PFSK-1 (cell line): ENCODE data around the gene XAB2.

Experiments used
- FOXP2 ChIP-seq: optimal IDR thresholded peaks from 2 replicates; pipeline ENCODE3; 2011; ENCODE audit warnings: borderline replicate concordance, control low read depth, inconsistent platforms; ENCODE audit not compliant: insufficient read depth; ENCODE audit errors: extremely low read length, extremely low read depth
- POLR2AphosphoS5 ChIP-seq: IDR thresholded peaks from 2 replicates; pipeline ENCODE4 v1.6.1; 2012; ENCODE audit warnings: low read depth, mild to moderate bottlenecking, control low read depth, low read length, moderate library complexity
- SIN3A ChIP-seq: IDR thresholded peaks from 2 replicates; pipeline ENCODE4 v1.6.1; 2012; ENCODE audit warnings: mild to moderate bottlenecking, low read length, moderate library complexity, borderline replicate concordance; ENCODE audit not compliant: insufficient read depth
- TAF1 ChIP-seq: IDR thresholded peaks from 2 replicates; pipeline ENCODE4 v1.6.1; 2012; ENCODE audit warnings: low read length, control low read depth, borderline replicate concordance; ENCODE audit not compliant: insufficient read depth
- TF ChIP-seq, protein P1 (sequence below), 2 experiments: IDR thresholded peaks; 2 replicates each; pipeline versions ENCODE4 v1.6.1 to v1.8.0; 2011 to 2012; ENCODE audit warnings: low read depth in 2 of 2, low read length in 2 of 2, control low read depth in 1 of 2, inconsistent platforms in 1 of 2, mild to moderate bottlenecking in 1 of 2, moderate library complexity in 1 of 2; ENCODE audit not compliant: insufficient read depth in 1 of 2

XAB2 gene

DNA sequence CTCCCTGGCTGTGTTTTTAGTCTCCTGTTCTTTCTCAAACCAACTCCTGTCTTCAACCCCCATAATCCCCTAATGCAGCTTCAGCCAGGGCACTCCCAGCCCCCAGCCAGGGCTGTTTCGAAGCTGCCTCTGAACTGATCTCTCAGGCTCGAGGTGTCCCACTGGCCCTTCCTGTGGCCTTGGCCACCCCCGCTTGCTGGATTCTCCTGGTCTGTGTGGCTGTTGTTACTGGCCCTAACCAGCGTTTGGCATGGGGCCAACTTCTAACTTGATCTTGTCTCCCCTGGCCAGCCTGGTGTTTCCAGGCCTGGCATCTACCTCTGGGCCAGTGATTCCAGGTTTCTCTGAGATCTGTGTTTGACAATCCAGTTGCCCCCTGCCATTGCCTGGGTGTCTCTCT, 11.0 kb downstream of the XAB2 start:
- TF ChIP-seq TAF1 (no peak), SIN3A (no peak), FOXP2 (no peak), POLR2AphosphoS5 (no peak)
- TF ChIP-seq, protein P1, sequence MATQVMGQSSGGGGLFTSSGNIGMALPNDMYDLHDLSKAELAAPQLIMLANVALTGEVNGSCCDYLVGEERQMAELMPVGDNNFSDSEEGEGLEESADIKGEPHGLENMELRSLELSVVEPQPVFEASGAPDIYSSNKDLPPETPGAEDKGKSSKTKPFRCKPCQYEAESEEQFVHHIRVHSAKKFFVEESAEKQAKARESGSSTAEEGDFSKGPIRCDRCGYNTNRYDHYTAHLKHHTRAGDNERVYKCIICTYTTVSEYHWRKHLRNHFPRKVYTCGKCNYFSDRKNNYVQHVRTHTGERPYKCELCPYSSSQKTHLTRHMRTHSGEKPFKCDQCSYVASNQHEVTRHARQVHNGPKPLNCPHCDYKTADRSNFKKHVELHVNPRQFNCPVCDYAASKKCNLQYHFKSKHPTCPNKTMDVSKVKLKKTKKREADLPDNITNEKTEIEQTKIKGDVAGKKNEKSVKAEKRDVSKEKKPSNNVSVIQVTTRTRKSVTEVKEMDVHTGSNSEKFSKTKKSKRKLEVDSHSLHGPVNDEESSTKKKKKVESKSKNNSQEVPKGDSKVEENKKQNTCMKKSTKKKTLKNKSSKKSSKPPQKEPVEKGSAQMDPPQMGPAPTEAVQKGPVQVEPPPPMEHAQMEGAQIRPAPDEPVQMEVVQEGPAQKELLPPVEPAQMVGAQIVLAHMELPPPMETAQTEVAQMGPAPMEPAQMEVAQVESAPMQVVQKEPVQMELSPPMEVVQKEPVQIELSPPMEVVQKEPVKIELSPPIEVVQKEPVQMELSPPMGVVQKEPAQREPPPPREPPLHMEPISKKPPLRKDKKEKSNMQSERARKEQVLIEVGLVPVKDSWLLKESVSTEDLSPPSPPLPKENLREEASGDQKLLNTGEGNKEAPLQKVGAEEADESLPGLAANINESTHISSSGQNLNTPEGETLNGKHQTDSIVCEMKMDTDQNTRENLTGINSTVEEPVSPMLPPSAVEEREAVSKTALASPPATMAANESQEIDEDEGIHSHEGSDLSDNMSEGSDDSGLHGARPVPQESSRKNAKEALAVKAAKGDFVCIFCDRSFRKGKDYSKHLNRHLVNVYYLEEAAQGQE (IDR thresholded peaks at IDR 0.05; ENCODE audit: insufficient read depth in 1 of 2, low read depth in 2 of 2, low read length in 2 of 2) = no peak

DNA sequence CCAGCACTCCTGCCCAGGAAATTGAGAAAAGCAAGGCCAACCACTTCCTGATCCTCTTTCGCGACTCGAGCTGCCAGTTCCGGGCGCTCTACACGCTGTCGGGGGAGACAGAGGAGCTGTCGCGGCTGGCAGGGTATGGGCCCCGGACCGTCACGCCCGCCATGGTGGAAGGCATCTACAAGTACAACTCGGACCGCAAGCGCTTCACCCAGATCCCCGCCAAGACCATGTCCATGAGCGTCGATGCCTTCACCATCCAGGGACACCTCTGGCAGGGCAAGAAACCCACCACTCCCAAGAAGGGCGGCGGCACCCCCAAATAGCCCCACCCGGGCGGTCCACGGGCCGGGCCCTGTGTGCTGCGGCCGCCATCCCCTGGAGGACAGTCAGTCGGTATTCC, 11.6 kb downstream of the XAB2 start:
- no peak for TF ChIP-seq SIN3A
- TF ChIP-seq, protein P1 (IDR thresholded peaks at IDR 0.05; ENCODE audit: insufficient read depth in 1 of 2, low read depth in 2 of 2, low read length in 2 of 2) = no peak
- no peak for TF ChIP-seq POLR2AphosphoS5
- TF ChIP-seq TAF1 = no peak
- TF ChIP-seq FOXP2 = no peak

DNA sequence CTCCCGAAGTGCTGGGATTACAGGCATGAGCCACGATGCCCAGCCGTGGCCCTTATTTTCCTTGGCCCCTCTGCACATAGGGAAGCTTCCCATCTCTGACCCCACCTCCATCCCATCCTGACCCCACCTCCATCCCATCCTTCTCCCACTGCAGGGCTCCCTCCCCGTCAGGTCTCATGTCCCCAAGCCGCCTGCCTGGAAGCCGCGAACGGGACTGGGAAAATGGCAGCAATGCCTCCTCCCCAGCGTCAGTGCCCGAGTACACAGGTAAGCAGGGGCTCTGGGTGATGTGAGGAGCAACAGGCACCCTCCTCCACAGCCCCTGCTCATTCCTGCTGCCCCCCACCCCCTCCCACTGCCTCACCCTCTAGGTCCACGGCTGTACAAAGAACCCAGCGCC, 12.2 kb downstream of the XAB2 start:
- TF ChIP-seq FOXP2 = no peak
- TF ChIP-seq, protein P1 (IDR thresholded peaks at IDR 0.05; ENCODE audit: insufficient read depth in 1 of 2, low read depth in 2 of 2, low read length in 2 of 2) = no peak
- TF ChIP-seq TAF1 = no peak
- TF ChIP-seq SIN3A = no peak
- no peak for TF ChIP-seq POLR2AphosphoS5

DNA sequence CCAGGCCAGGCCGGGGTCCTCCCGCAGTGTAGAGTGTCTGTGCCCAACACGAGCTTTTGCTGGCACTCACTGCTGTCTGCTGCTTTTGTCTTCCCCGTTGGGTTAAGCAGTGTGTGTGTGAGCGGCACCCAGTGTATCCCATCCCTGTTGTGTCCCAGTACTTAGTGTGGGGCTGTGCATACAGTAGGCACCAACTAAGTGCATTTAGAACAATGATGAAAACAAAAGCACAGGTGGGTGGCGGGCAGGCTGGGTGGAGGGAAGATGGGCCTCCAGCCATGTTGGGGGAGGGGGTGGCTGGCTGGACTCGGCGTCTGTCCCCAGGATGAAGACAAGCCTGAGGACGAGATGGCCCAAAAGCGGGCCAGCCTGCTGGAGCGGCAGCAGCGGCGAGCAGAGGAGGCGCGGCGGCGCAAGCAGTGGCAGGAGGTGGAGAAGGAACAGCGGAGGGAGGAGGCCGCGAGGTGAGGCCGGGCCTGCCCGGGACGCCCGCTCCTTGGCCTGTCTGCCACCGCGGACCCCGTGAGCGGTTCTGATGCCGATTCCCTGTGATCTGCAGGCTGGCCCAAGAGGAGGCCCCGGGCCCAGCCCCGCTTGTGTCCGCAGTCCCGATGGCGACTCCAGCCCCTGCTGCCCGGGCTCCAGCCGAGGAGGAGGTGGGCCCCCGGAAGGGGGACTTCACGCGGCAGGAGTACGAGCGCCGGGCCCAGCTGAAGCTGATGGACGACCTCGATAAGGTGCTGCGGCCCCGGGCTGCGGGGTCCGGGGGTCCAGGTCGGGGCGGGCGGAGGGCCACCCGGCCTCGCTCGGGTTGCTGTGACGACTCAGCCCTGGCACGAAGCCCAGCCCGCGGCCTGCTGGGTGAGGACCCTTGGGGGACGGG, 14.2 kb downstream of the XAB2 start:
- no peak for TF ChIP-seq POLR2AphosphoS5
- TF ChIP-seq, protein P1 (IDR thresholded peaks at IDR 0.05; ENCODE audit: insufficient read depth in 1 of 2, low read depth in 2 of 2, low read length in 2 of 2) = no peak
- TF ChIP-seq FOXP2 = no peak
- no peak for TF ChIP-seq SIN3A
- TF ChIP-seq TAF1 = no peak
